Ovary (tissue), 3 donors: ENCODE data around the gene FOXC2.

Experiments used
- CTCF ChIP-seq, 3 donors: fragments of 450-650 bp in 2 of 3; fragments of 200-600 bp in 1 of 3; IDR thresholded peaks; one replicate each; pipeline versions ENCODE4 v1.5.1 to v1.8.0; 2016 to 2022; ENCODE audit warnings: antibody characterized with exemption in 3 of 3, mild to moderate bottlenecking in 1 of 3
- EP300 ChIP-seq: sonication (generic); formaldehyde crosslinking; IDR thresholded peaks from one replicate; pipeline ENCODE4 v1.6.1; 2017; ENCODE audit warnings: antibody characterized with exemption
- POLR2A ChIP-seq: fragments of 450-650 bp; IDR thresholded peaks from one replicate; pipeline ENCODE4 v1.6.1; 2017; ENCODE audit warnings: antibody characterized with exemption, mild to moderate bottlenecking, moderate library complexity
- donor health status: DM: no; HTN: no; CAD: no.

- TF ChIP-seq CTCF (IDR thresholded peaks at IDR 0.05) (no peak), POLR2A (no peak), EP300 (no peak)
Observed at GRCh38 chr16:86609661-86610060, 43.0 kb downstream of the FOXC2 start.
